ENCODE results near the gene ADSL. TPM values are rescaled to one million over a fixed set of nuclear protein-coding genes. Genes with fewer than 3 reads are reported as not detected.

The ADSL gene
- total and polyA plus RNA-seq, 8 donors = 17.0 to 167 (median 36.6) TPM

- H3K4me3 ChIP-seq = no peak overlapping the region
- intact Hi-C loops (cut with DNase I; ENCODE audit: low total_unique reads) = no loop called here
- no peaks in the 10 kb centered on the region for H3K9me3 ChIP-seq
- H3K36me3 ChIP-seq = peaks cover 70 to 100% (median 100%) of the 10 kb centered on the region in 4 donors
- no peak overlapping the region for H3K27ac ChIP-seq
- H3K27me3 ChIP-seq = no peaks in the 10 kb centered on the region
- DNase-seq = no peak
- no peak for TF ChIP-seq POLR2AphosphoS5 (IDR thresholded peaks at IDR 0.05)
- TF ChIP-seq, protein P1, sequence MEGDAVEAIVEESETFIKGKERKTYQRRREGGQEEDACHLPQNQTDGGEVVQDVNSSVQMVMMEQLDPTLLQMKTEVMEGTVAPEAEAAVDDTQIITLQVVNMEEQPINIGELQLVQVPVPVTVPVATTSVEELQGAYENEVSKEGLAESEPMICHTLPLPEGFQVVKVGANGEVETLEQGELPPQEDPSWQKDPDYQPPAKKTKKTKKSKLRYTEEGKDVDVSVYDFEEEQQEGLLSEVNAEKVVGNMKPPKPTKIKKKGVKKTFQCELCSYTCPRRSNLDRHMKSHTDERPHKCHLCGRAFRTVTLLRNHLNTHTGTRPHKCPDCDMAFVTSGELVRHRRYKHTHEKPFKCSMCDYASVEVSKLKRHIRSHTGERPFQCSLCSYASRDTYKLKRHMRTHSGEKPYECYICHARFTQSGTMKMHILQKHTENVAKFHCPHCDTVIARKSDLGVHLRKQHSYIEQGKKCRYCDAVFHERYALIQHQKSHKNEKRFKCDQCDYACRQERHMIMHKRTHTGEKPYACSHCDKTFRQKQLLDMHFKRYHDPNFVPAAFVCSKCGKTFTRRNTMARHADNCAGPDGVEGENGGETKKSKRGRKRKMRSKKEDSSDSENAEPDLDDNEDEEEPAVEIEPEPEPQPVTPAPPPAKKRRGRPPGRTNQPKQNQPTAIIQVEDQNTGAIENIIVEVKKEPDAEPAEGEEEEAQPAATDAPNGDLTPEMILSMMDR (IDR thresholded peaks at IDR 0.05) = no peak
- TF ChIP-seq EP300 (IDR thresholded peaks at IDR 0.05) = no peak
- TF ChIP-seq POLR2A (IDR thresholded peaks at IDR 0.05) = no peak
- H3K4me1 ChIP-seq = peaks cover 0 to 24% (median 13%) of the 10 kb centered on the region in 4 donors
Measured at GRCh38 chr22:40314041-40314440, 32.3 kb upstream of the ADSL start.

DNA sequence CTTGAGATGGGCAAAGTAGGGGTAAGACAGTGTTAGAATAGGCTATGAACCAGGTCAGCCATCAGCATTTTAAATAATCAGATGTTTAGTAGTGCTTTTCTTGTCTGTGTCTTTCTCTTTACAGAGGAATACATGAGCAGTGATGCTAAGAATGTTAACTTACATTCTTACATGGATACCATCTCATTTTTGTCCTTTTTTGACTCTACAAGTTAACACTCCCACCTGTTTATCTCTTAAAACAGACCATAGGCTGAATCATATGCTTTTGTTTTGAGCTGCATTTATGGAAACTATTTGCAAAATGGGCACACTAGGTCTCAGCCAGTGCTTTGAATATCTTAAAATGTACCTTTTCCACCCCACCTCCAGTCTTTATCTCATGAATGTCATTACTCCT is 25.6 kb upstream of the ADSL start:
- TF ChIP-seq EP300 (IDR thresholded peaks at IDR 0.05) (no peak), POLR2A (IDR thresholded peaks at IDR 0.05) (no peak), POLR2AphosphoS5 (IDR thresholded peaks at IDR 0.05) (no peak)
- TF ChIP-seq, protein P1 (IDR thresholded peaks at IDR 0.05) = no peak
- H3K36me3 ChIP-seq = peaks cover 59 to 97% (median 96%) of the 10 kb centered on the region in 4 donors
- no peak overlapping the region for H3K4me3 ChIP-seq
- DNase-seq = no peak
- no peaks in the 10 kb centered on the region for H3K27me3 ChIP-seq
- intact Hi-C loops (cut with DNase I; ENCODE audit: low total_unique reads) = no loop called here
- peaks cover 0 to 9% (median 0%) of the 10 kb centered on the region in 4 donors for H3K4me1 ChIP-seq
- no peak overlapping the region for H3K27ac ChIP-seq
- H3K9me3 ChIP-seq = no peaks in the 10 kb centered on the region

DNA sequence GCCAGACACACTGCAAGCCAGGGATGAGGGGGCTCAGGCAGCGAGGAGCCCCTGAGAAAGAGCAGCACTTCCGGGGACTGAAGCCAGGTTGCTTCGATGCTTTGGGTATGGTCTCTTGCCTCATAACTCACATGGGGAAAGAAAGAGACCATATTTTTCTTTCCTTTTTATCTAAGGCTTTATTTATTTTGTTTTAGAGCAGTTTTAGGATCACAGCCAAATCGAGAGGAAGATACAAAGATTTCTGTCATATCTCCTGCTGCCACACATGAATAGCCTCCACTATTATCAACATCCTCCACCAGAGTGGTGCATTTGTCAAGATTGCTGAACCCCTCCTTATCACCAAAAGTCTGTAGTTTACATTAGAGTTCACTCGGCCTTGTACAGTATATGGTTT is 24.3 kb upstream of the ADSL start:
- no peak overlapping the region for H3K27ac ChIP-seq
- no peak for DNase-seq
- H3K4me1 ChIP-seq = peaks cover 0 to 14% (median 2%) of the 10 kb centered on the region in 4 donors
- H3K27me3 ChIP-seq = no peaks in the 10 kb centered on the region
- no peak overlapping the region for H3K4me3 ChIP-seq
- intact Hi-C loops (cut with DNase I; ENCODE audit: low total_unique reads) = no loop called here
- TF ChIP-seq POLR2AphosphoS5 (IDR thresholded peaks at IDR 0.05) (no peak), EP300 (IDR thresholded peaks at IDR 0.05) (no peak), POLR2A (IDR thresholded peaks at IDR 0.05) (no peak)
- TF ChIP-seq, protein P1 (IDR thresholded peaks at IDR 0.05) = no peak
- H3K36me3 ChIP-seq = peaks cover 46 to 89% (median 85%) of the 10 kb centered on the region in 4 donors
- 64 to 75% (median 70%) methylated on average over 5 of the region's 5 CpGs for WGBS, 5 donors
- H3K9me3 ChIP-seq = no peaks in the 10 kb centered on the region

GRCh38 chr22:40322818-40323447 is 23.4 kb upstream of the ADSL start:
- no peak overlapping the region for H3K4me3 ChIP-seq
- H3K4me1 ChIP-seq = peaks cover 0 to 19% (median 4%) of the 10 kb centered on the region in 4 donors
- H3K36me3 ChIP-seq = peaks cover 37 to 84% (median 79%) of the 10 kb centered on the region in 4 donors
- peak overlapping the region in 1 of 5 donors; percentile 61 for H3K27ac ChIP-seq
- intact Hi-C loops (cut with DNase I; ENCODE audit: low total_unique reads) = no loop called here
- H3K9me3 ChIP-seq = no peaks in the 10 kb centered on the region
- no peak for TF ChIP-seq EP300 (IDR thresholded peaks at IDR 0.05)
- no peak for TF ChIP-seq POLR2A (IDR thresholded peaks at IDR 0.05)
- TF ChIP-seq, protein P1 (IDR thresholded peaks at IDR 0.05) = no peak
- no peak for TF ChIP-seq POLR2AphosphoS5 (IDR thresholded peaks at IDR 0.05)
- WGBS, 5 donors = 86 to 93% (median 93%) methylated on average over 14 to 17 of the region's 17 CpGs
- no peaks in the 10 kb centered on the region for H3K27me3 ChIP-seq
- no peak for DNase-seq

Data from stomach (tissue), 9 donors.